GM12801 (cell line): ENCODE measurements around the gene UBC.

Experiments
- TF ChIP-seq, protein P1 (sequence below): IDR thresholded peaks from one replicate; pipeline ENCODE4 v1.5.1; 2011; ENCODE audit warnings: control low read depth; ENCODE audit not compliant: insufficient read length; ENCODE audit errors: extremely low read depth

The UBC gene

DNA sequence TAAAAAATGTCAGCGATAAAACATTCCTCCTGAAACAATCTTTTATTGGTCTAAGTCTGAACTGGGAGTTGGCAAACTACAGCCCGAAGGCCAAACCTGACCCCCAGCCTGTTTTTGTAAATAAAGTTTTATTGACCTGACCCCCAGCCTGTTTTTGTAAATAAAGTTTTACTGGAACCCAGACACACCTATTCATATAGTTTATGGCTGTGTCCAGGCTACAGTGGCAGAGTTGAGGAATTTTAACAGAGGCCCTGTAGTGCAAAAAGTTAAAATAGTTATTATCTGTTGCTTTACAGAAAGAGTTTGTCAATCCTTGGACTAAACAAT lies 38.7 kb downstream of the UBC start:
- TF ChIP-seq, protein P1, sequence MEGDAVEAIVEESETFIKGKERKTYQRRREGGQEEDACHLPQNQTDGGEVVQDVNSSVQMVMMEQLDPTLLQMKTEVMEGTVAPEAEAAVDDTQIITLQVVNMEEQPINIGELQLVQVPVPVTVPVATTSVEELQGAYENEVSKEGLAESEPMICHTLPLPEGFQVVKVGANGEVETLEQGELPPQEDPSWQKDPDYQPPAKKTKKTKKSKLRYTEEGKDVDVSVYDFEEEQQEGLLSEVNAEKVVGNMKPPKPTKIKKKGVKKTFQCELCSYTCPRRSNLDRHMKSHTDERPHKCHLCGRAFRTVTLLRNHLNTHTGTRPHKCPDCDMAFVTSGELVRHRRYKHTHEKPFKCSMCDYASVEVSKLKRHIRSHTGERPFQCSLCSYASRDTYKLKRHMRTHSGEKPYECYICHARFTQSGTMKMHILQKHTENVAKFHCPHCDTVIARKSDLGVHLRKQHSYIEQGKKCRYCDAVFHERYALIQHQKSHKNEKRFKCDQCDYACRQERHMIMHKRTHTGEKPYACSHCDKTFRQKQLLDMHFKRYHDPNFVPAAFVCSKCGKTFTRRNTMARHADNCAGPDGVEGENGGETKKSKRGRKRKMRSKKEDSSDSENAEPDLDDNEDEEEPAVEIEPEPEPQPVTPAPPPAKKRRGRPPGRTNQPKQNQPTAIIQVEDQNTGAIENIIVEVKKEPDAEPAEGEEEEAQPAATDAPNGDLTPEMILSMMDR = no peak

DNA sequence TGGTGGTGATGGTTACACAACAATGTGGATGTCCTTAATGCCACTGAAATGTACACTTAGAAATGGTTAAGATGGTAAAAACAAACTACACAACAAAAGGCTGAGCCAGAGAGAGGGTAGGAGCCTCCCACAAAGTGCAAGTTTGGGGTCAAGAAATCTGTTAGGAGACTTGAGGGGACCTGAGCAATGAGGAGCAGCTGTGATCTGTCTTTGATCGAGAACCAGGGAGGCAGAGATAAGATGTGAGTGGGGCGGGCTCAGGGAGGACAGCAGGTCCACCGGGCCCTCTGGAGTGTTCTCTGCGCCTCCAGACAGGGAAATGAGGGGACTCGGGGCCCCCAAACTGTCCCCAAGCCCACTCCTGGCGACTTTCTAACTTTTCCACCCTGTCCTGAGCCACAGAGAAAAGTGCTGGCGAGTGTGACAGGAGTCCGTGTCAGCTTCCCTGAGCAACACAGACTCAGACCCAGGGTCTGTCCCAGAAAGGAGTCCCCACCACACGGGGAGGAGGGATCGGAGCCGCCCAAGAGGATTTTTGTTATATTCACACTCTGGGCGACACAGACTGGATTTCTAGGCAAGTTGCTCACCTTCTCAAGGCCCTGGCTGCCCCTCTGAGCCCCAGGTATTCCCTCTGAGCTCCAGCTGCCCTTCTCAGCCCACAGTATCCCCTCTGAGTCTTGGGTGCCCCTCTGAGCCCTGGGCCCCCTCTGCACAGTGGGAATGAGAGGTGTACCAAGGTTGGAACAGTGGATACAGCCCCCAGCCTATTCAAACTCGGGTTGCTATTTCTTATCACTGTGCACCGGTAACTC lies 39.3 kb downstream of the UBC start:
- TF ChIP-seq, protein P1 = no peak

DNA sequence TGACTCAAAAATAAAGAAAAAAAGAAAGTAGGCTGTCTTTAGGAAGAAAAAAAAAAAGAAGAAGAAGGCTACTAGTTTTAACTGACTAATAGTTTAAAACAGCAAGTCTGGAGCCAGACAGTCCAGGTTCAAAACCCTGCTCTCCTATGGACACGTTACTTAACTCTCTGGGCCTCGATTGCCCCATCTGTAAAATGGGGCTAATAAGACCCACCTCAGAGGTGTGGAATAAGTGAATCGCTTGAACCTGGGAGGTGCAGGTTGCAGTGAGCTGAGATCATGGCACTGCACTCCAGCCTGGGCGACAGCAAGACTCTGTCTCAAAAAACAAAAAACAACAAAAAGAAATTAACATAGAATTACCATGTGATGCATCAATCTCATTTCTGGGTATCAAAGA lies 40.3 kb downstream of the UBC start:
- TF ChIP-seq, protein P1 = no peak

DNA sequence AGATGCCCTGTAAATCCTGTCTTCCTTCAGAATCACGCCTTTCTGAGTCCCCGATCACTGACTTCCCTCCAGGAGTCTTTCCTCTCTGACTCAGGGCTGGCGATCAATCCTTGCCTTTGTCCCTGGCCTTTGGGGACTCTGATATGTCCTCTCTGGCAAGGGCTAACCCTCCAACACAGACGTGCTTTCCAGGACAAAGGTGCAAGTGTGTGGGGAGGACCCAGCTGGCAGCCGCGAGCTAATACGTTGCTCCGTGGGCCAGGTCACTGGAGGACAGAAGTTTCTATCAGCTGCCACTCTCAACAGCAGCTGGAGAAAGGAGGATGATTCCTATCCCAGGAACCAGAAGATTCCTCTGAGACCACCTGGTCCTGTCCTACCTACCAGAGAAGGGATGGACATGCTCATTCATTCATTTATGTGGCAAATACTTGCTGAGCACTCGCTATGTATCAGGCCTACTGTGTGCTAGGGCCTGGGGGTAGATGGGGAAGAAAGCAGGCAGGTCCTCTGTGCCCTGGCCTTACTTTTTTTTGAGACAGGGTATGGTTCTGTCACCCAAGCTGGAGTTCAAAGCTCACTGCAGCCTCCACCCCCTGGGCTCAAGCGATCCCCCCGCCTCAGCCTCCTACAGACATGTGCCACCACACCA lies 42.3 kb downstream of the UBC start:
- TF ChIP-seq, protein P1 = no peak

GRCh38 chr12:124871297-124871696 lies 43.2 kb downstream of the UBC start:
- TF ChIP-seq, protein P1 = no peak

DNA sequence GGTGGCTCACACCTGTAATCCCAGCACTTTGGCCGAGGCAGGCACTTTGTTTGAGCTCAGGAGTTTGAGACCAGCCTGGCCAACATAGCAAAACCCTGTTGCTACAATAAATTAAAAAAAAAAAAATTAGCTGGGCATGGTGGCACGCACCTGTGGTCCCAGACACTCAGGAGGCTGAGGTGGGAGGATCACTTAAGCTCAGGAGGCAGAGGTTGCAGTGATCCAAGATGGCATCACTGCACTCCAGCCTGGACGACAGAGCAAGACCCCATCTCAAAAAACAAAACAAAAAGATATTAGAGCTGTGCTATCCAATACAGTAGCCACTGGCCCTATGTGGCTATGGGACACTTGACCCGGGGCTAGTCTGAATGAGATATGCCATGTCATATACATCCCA lies 43.9 kb downstream of the UBC start:
- TF ChIP-seq, protein P1 = no peak

DNA sequence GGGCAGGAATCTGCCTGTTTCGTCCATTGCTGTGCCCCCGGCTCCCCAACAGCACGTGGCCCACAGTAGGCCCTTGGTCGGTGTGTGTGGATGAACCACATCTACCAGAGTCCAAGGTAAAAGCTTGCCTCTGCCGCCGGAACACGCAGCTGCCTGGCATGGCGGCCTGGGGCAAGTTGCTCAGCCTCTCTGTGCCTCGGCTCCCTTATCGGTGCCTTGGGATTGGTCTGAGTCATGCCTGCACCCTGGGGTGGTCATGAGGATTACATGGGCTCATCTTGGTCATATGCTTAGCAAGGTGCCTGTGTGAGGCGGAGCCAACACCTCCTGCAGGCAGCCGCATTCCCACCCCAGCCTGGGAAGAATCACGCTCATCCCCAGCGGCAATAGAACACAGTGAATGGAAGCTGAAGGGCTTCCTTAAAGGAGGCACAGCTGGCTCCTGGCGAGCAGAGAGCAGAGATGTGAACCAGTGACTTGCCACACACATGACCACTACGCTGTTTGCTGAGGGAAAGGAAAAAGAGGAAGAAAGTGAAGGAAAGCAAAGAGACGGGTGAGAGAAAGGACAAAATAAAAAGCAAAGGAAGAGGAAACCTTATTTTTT lies 45.3 kb downstream of the UBC start:
- TF ChIP-seq, protein P1 = no peak
